SKM-1 treated with dmso at 0.1 percent for 144 hours (cell line): Measurements from ENCODE around the gene FRS3.
A peak's percentile ranks its signal among the peaks of the same experiment; 100 is the strongest.

Experiments used
- DNase-seq: peaks from one replicate; lab custom pipeline; 2025; ENCODE audit not compliant: unreplicated experiment; lab: John Stamatoyannopoulos, UW

FRS3 gene

DNA sequence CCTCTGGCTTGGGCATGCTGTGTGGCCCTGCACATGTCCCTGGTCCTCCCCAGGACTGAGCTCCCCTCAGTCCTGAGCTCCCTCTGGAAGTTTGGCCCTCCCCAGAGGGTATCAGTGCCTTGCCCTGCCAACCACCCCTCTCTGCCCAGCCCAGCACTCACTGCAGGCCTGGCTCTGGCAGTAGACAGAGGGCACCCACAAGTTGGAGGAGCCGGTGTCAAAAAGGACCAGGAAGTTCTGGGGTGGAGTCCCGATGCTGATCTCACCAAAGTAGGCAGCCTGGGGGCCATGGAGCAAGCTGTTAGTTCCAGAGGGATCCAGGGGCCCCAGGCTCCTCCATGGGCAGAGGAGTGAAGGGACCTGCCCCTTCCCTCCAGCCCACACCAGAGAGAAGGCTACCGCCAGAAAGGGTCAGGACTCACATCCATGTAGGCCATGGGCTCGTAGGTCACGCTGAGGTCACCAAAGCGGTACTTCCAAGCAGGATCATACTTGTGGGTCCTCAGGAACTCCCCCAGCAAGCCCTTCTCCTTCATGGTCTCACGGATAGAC lies 35.4 kb downstream of the FRS3 start:
- no peak for DNase-seq

DNA sequence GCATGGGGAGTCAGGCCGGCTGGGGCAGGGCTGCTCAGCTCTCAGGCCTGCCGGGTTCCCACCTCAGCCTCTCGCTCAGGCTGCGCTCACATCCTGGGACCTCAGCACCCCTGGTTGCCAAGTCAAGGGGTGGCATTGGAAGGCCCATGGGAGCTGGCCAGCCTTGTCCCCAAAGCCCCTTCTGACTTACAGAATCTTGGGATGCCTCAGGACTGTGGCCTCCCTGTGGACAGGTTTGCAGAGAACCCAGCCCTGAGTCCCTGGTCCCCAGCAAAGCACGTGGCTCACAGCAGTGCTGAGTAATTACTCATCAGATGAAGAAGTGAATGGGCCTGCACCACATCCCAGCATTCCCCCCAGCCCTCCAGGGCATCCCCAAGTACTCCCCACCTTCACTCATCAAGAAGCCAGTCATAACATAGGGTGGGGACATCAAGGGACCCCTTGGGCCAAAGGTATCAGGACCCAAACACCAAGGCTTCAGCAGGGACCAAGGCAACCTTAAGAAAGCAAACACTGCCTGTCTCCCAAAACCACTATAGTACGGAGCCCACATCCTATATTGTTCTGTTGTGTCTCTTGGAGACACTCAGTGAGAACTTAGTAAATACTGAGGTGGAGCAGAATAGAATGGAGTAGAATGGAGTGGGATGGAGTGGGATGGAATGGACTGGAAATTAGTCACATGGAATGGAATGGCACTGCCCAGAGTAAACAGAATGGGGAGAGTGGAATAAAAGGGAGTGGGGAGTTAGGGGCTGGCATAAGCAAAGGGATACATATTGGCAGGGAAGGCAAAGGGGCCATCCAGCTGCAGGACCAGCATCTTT lies 36.1 kb downstream of the FRS3 start:
- no peak for DNase-seq

DNA sequence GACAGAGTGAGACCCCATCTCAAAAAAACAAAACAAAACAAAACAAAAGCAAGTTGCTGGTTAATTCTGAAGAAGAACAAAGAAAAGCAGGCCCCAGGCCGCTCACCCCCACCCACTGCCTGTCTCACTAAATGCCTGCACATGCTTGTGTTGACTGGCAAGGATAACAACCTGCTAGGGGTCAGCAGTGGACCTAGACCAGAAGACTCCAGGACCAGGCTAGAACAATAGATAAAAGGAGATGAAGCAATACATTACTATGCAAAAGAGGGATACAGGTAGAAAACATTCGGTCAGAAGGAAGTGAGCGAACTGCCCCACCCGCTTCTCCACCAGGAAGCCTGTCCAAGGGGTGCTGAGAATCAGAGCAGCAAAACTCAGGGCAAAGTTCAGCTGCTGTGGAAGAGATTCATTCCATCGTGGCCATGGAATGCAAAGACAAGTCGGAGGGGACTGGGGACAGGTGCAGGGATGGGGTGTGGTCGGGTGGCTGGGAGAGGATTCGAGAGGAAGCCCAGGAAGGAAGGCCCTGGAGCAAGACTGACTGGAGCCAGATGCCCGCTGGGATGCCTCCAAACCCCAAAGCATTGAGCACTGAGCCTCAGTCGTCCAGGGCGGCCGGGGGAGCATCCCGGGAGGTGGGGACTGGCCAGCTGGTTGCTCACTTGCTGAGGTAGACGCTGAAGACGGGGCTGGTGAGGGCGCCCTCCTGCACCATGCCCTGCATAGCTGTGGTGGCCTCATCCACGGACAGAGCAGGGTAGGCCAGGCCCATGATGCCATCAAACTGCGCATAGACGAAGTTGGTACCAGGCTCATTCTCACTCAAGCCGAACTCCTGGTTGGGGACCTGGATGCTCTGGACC lies 37.8 kb downstream of the FRS3 start:
- DNase-seq, result no peak

DNA sequence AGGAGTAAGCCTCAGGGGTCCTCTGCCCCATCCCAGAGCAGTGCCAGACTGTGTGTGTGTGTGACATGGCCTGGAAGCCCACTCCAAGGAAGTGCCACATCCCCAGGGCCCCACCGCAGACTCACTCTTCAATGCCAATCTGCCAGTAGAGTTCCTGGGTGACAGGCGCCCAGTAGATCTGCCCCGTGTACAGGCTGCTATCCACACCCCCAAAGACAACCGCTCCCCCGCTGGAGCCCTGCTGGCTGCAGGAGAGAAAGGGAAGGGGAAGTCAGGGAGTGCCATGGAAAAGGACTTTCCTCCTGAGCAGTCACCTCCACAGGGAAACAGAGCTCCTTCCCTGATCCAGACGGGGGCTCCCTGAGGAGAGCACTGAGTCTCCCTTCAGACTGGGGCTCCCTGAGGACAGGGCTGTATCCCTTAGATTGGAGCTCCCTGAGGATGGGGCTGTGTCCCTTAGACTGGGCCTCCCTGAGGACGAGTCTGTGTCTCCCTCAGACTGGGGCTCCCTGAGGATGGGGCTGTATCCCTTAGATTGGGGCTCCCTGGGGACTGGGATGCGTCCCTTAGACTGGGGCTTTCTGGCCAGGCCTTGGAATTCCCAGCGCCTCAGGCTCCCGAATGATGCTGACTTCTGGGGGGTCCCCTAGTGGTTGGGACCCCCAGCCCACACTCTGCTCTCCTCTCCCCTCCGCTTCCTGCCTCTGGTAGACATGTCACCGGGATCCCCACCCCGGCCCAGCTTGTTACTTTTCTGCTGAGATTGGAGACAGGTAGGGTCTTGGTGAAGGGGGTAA lies 39.1 kb downstream of the FRS3 start:
- no peak for DNase-seq

DNA sequence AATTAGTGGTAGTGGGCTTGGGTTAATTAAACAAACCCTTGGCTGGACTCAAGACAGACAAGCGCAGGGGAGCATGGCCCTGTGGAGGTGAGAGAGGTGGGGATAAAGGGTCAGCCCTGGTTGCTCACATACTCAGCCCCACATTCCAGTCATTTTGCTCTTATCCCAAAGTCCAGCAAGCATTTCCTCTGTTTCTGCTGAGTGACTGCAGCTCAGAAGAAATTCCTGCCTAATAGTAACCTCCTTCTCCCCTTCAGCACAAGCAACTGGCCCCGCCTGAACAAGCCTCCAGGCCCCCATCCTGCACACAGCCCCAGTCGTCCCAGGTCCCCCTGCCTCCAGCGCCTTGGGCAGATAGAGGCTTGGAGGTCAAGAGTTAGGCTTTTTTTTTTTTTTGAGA lies 40.7 kb downstream of the FRS3 start:
- DNase-seq, result no peak

DNA sequence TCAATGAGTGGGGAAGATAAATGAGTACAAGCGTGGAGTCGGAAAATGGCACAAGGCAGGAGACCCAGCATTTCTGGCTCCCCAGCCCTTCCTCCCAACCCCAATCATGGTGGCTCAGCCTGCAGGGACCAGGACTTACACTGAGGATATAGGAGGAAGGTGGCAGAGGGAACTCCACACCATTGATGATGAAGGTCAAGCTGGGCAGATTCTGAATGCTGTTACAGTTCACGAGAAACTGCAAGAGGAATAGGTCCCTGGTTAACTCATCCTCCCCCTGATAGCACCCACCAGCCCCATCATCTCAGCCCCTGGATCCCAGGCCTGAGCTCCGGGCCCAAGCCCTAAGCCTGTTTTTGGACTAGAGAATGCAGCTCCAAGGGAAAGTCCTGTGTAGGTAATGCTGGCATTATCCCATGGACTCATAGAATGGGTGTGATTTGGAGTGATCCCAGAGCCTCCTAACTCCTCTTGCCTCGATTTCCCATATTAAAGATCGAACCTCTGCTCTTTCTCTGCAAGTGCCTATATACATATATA lies 42.0 kb downstream of the FRS3 start:
- DNase-seq, result no peak

DNA sequence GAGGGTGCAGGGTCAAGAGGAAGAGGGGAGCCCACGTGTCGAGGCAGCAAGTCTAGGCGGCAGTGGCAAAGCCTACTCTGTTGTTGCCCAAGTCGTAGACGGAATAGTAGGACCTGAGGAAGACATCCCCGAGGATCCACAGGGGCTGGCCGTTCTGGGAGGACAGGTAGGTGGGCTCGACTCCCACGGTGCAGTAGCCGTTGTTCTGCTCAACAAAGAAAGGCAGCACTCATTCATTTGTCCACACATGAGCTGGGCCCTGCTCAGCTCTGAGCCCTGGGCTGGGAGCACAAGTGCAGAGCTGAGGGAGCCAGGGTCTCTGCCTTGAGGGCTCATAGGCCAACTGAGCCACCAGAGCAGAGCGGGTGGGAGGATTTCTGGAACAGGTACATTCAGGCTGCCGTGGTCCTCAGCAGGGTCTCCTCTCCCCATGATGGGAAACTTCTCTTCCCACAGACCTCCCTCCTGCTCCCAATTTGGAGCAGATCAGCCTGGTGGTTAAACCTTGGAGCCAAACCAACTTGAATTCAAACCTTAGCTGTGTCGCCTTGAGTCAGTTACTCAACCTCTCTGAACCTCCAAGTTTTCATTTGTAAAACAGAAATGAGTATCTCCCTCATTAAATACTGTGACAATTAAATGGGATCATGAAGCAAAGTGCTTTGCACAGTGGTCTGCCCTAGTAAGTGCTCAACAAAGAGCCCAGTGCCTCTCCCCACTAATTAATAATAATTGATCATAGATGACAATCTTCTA lies 42.7 kb downstream of the FRS3 start:
- no peak for DNase-seq

DNA sequence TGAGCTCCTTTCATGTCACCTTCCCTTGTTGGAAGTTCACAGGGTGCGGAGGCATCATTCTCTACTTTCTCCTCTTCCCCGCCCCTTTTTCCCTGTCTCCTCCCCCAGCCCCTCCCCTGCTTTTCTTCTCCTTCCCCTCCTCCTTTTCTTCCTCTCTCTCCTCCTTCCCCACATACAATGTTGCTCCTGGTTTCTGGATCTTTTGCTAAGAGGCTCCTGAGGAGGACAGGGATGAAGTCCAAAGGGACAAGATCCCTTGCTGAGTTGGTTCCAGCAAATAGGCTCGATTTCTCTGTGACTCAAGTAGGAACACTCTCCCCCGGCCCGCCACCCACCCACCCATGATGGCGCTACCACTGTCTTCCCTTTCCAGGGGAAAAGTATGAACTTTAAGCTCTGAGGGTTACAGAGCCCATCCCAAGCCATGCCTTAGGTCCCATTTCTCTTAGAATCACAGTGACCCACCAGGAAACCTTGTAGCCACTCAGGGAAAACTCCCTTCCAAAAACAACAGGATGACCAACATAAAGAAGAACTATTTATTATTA lies 43.4 kb downstream of the FRS3 start:
- no peak for DNase-seq

DNA sequence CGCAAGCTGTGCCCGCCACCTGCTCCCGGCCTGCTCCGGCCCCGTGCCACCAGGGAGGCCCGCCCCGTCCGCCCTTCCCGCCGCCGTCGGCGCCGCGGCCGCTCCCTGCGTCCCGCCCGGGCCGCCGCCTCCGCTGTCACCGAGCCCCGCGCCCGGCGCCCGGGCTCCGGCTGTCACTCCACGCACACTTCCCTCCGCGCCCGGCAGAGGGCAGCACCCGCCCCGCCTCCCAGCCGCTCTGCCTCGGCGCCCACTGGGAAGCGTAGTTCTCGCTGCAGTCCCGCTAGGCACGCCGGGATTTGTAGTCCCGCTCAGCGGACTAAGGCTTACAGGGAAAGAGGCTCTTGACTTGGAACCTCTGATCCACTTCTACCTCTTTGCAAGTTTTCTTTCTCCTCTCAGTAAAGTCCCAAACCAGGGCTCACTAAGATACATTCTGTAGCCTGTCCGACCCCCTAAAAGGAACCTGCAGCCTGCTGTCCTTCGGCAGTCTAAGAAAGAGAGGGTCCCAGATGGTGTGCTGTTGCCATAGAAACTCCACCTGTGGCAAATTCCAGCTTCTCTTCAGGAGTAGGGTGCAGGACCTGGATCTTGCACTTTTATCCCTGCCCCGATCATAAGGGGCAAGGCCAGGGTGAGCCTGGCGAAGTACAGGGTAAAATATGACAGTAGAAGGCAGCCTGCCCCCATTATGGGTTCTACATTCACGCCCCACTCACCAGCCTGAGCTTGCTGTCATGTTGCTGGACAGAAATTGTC lies 44.1 kb downstream of the FRS3 start, which contains the start of gene TFEB:
Gene TFEB (minus strand): TSS at position 182 of the 759 bp plus-strand sequence. CDS start 44,395 bp downstream, outside the sequence.
- peak; percentile 90 for DNase-seq

DNA sequence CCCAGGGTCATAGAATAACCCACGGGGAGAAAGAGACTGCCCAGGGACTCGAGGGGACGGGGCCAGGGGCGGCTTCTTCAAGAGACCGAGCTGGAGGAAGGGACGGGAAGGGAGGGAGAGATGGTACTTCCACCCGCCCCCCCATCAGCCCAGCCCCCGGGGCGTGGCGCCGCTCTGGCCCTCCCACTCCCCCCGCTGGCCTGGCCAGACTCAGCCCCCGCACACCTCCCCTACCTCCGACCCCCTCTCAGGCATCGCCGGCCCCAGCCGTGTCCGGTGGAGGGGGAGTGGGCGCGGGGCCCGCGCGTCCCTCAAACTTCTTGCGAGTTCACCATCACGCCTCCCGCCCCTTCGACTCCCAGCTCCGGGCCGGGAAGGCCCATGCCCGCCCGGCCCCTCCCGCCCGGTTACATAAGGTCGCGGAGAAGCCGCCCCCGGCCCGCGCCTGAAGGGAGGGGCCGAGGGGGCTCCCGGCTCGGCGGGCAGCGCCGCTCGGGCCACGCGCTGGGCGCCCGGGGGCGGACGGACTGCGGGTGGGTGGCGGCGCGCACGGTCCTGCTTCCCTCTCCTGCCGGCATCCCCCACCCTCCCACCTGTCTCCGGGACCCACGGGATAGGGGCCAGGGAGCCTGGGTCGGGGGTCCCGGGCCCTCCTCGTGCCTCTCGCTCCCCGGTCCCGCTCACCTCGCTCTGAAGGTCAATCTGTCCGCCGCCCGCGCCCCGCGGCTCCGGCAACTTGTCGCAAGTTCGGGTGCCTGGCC lies 44.9 kb downstream of the FRS3 start:
- DNase-seq, result peak; percentile 65

DNA sequence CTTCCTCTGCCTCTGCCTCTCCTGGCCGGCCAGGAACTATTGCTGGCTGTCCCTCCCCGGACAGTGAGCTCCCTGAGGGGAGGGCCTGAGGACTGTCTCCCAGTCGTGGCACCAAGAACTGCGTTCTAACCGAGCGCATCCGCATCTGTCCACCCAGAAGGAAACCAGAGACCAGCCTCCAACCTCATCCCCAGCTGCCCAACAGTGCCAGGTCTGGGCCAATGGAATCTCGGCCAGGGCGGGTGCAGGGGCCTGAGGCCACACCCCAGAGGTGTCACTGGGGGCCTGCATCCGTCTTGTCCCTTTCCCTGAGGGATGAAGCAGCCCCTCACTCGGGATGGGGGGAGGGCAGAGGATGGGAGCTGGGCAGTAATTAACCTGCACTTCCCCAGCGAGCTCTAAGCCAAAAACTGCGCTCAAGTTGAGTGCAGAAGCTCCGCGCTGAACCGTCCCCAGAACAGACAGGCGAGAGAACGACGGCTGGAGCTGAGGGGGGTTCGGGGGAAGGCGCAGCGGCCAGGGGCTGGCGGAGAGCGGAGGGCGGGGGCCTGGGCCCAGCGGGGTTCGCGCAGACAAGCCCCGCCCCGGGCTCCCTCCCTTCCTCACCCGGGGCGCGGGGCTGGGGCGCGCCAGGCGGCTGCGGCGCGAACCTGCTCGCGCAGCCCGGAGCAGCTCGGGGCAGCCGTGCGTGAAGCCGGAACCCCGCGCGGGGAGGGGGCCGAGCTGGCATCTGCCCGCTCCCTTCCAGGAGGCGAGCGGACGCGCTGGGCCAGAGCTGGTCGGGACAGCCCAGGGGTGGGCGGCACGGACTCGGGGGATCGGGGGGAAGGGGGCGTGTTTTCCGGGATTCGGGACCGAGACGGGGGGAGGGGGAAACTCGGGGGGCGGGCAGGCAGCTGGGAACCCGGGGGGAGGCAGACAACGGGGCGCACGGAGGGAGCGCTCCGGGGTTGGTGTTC lies 45.7 kb downstream of the FRS3 start:
- peak; percentile 62 for DNase-seq

DNA sequence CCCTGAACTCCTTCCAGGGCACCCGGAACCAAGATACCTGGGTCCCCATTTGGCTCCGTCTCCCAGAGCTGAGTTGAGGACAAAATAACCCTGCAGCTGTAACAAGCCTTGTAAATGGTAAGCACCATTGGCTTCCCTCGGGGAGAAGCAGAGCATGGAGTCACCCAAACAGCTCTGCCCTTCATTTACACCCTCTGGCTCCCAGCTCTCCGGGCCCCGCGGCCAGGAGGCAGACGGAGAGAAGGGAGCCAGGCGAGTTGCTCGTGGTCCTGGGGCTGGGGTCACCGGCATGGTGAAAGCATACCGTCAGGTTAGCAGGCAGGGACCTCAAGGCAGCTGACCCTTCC lies 46.4 kb downstream of the FRS3 start:
- DNase-seq, result no peak

DNA sequence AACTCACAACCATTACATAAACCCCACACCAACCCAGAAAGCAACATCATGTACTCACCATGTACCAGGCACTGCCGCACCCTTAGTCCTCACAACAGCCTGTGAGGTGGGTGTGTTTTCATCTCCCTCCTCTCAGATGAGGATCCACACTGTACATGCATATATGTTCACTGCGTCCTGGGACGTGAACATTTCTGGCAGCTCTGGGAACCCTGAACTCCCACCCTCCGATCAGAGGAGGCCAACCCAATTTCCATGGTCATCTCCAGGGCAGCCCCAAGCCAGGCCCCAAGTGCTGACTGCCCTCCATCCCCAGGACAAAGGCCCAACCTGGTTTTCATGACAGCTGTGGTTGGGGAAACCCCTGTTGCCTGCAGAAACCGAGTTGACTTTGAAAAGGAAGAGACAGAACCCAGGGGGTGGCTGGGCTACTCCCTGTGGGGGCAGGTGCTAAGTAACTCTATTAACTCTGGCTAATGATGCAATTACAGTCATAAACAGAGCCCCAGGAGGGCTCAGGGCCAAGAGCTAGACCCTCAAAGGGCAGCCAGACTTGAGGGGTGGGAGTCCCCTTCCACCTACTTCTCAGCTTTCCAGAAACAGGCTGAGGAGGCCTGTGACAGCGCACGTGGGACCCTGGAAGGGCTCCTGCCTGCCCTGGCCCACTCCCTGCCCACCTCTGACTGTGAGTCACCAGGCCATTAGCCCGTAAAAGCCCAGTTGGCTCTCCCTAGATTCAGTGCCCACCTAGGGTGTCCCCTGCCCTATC lies 46.9 kb downstream of the FRS3 start:
- no peak for DNase-seq

DNA sequence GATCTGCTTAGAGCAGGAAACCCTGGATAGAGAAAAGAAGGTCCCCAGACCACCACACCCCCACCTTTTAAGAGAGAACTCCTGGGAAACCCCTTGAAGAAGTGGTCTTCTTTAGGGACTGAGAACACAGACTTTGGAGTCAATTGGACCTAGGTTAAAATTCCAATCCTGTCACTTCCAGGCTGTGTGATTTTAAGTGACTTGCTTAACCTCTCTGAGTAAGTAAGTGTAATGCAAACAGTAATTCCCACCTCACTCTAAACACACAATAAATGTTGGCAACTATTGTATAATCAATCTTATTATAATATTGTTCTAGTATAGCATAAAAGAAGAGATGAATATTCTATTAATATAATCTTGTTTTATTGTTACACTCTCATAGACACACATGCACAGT lies 47.6 kb downstream of the FRS3 start:
- no peak for DNase-seq

DNA sequence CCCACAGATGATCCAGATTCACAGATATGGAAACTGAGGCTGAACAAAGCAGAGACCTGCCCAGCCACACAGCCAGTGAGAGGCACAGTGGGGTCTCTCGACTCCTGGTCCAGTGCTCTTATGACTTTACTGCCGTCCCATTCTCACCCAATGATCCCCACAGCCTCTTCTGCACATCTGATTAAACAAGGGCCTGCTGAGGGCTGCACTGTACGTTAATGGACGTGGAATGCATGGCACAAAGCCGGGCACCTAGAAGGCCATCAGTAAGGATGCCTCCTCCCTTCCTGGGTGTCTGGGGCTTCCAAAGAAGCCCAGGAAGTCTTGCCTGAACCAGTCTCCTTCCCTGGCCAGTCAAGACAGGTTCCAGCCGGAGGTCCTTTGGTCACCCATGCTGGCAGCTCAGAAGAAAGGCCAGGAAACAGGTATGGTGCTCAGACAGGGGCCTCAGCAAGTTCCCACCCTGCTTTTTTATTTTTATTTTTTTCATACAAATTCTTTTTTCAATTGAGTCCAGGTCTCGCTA lies 48.1 kb downstream of the FRS3 start:
- no peak for DNase-seq
